Glutamatergic neuron (in vitro differentiated cells): ENCODE measurements around the gene APOL6. TPM values are rescaled to one million over a fixed set of nuclear protein-coding genes. Genes with fewer than 3 reads are reported as not detected.

Source experiments
- DNase-seq: peaks from one replicate; pipeline ENCODE4 v3.0.0; 2022
- H3K27ac Mint-ChIP-seq: one replicate; pipeline ENCODE4 v1.8.0; 2020; ENCODE audit warnings: mild to moderate bottlenecking, mixed read lengths, inconsistent platforms; ENCODE audit not compliant: unreplicated experiment
- H3K27me3 Mint-ChIP-seq: one replicate; pipeline ENCODE4 v1.8.0; 2020; ENCODE audit warnings: mild to moderate bottlenecking, moderate library complexity, mixed read lengths, inconsistent platforms; ENCODE audit not compliant: unreplicated experiment
- H3K36me3 Mint-ChIP-seq: one replicate; pipeline ENCODE4 v1.8.0; 2020; ENCODE audit warnings: mild to moderate bottlenecking, mixed read lengths, inconsistent platforms; ENCODE audit not compliant: unreplicated experiment
- H3K4me1 Mint-ChIP-seq: one replicate; pipeline ENCODE4 v1.8.0; 2020; ENCODE audit warnings: mild to moderate bottlenecking, low read depth, mixed read lengths, inconsistent platforms; ENCODE audit not compliant: unreplicated experiment
- H3K4me3 Mint-ChIP-seq: one replicate; pipeline ENCODE4 v1.8.0; 2020; ENCODE audit warnings: mild to moderate bottlenecking, mixed read lengths, inconsistent platforms; ENCODE audit not compliant: unreplicated experiment
- H3K9me3 Mint-ChIP-seq: one replicate; pipeline ENCODE4 v1.8.0; 2020; ENCODE audit warnings: mild to moderate bottlenecking, moderate library complexity, mixed read lengths, inconsistent platforms; ENCODE audit not compliant: unreplicated experiment
- CTCF ChIP-seq: fragments of 200-600 bp; sonication (generic); IDR thresholded peaks from one replicate; pipeline ENCODE4 v1.5.0; 2021; ENCODE audit not compliant: partially characterized antibody, unreplicated experiment
- total RNA-seq: library from RNA; stranded (reverse); fragmentation: NEBNext Ultra II Directional; extraction: Animal tissue kit (Norgen Biotek cat#: 25700); gene quantifications from one replicate; pipeline ENCODE4 v1.2.1, GENCODE V29; 2021; ENCODE audit not compliant: unreplicated experiment

APOL6 gene
- total RNA-seq, 1 donor from 2014 or later: not detected

GRCh38 chr22:35608088-35608487, 40.2 kb upstream of the APOL6 start:
- Mint-ChIP-seq H3K9me3 (peaks cover 16% of the 10 kb centered on the region), H3K27me3 (peaks cover 14% of the 10 kb centered on the region), H3K27ac (no peak overlapping the region), H3K36me3 (no peaks in the 10 kb centered on the region), H3K4me1 (peaks cover 18% of the 10 kb centered on the region), H3K4me3 (no peak overlapping the region)
- DNase-seq: no peak
- no peak for TF ChIP-seq CTCF

GRCh38 chr22:35609261-35609660, 39.0 kb upstream of the APOL6 start:
- H3K27ac Mint-ChIP-seq: no peak overlapping the region
- no peak overlapping the region for H3K4me3 Mint-ChIP-seq
- TF ChIP-seq CTCF: no peak
- H3K36me3 Mint-ChIP-seq: no peaks in the 10 kb centered on the region
- H3K4me1 Mint-ChIP-seq: peaks cover 18% of the 10 kb centered on the region
- H3K9me3 Mint-ChIP-seq: peaks cover 18% of the 10 kb centered on the region
- H3K27me3 Mint-ChIP-seq: peaks cover 14% of the 10 kb centered on the region
- no peak for DNase-seq

- no peak overlapping the region for H3K27ac Mint-ChIP-seq
- H3K4me3 Mint-ChIP-seq: no peak overlapping the region
- peaks cover 16% of the 10 kb centered on the region for H3K9me3 Mint-ChIP-seq
- peaks cover 17% of the 10 kb centered on the region for H3K4me1 Mint-ChIP-seq
- no peak for DNase-seq
- H3K27me3 Mint-ChIP-seq: peaks cover 14% of the 10 kb centered on the region
- H3K36me3 Mint-ChIP-seq: no peaks in the 10 kb centered on the region
- TF ChIP-seq CTCF: no peak
Measured at GRCh38 chr22:35609761-35610160, 38.5 kb upstream of the APOL6 start.

GRCh38 chr22:35610741-35611140, 37.5 kb upstream of the APOL6 start:
- H3K27ac Mint-ChIP-seq: no peak overlapping the region
- H3K9me3 Mint-ChIP-seq: peaks cover 9% of the 10 kb centered on the region
- peaks cover 8% of the 10 kb centered on the region for H3K4me1 Mint-ChIP-seq
- no peak overlapping the region for H3K4me3 Mint-ChIP-seq
- no peaks in the 10 kb centered on the region for H3K36me3 Mint-ChIP-seq
- TF ChIP-seq CTCF: no peak
- peaks cover 14% of the 10 kb centered on the region for H3K27me3 Mint-ChIP-seq
- DNase-seq: no peak

- H3K9me3 Mint-ChIP-seq: peaks cover 6% of the 10 kb centered on the region
- no peak overlapping the region for H3K4me3 Mint-ChIP-seq
- no peak for TF ChIP-seq CTCF
- H3K36me3 Mint-ChIP-seq: no peaks in the 10 kb centered on the region
- no peak overlapping the region for H3K27ac Mint-ChIP-seq
- no peak for DNase-seq
- H3K27me3 Mint-ChIP-seq: peaks cover 9% of the 10 kb centered on the region
- H3K4me1 Mint-ChIP-seq: peaks cover 3% of the 10 kb centered on the region
Measured at GRCh38 chr22:35611200-35611890, 36.9 kb upstream of the APOL6 start.
